ENCODE measurements around the gene LMF1.
"Not testable (repeated sequence)": the region's sequence is repeated elsewhere in the genome, so short reads cannot be mapped to it uniquely, and the experiment has no call there.

GRCh38 chr16:836822-837221 is 134.0 kb downstream of the LMF1 start:
- not testable (repeated sequence) for TF ChIP-seq CTCF (conservative IDR thresholded peaks at IDR 0.05; ENCODE audit: low read depth, low read length); EZH2 (IDR thresholded peaks at IDR 0.05; ENCODE audit: low read length, unreplicated experiment)
